Suprapubic skin (tissue), 4 donors: Measurements from ENCODE around the gene CFAP161. TPM values are rescaled to one million over a fixed set of nuclear protein-coding genes. Genes with fewer than 3 reads are reported as not detected.
"Not testable (repeated sequence)": the region's sequence is repeated elsewhere in the genome, so short reads cannot be mapped to it uniquely, and the experiment has no call there.

Experiments
- DNase-seq, 2 donors: peaks; one replicate each; pipeline ENCODE4 v3.0.0-alpha.2; 2019; ENCODE audit warnings: low spot score in 2 of 2
- H3K27ac ChIP-seq: fragments of 200-600 bp; sonication (generic); one replicate; pipeline ENCODE4 v1.5.1; 2019
- H3K27me3 ChIP-seq: fragments of 200-600 bp; sonication (generic); one replicate; pipeline ENCODE4 v1.5.1; 2019
- H3K36me3 ChIP-seq: fragments of 200-600 bp; sonication (generic); one replicate; pipeline ENCODE4 v1.5.1; 2019
- H3K4me1 ChIP-seq: fragments of 200-600 bp; sonication (generic); one replicate; pipeline ENCODE4 v1.5.1; 2019
- H3K4me3 ChIP-seq: fragments of 200-600 bp; sonication (generic); one replicate; pipeline ENCODE4 v1.5.1; 2019; ENCODE audit warnings: mild to moderate bottlenecking
- H3K9me3 ChIP-seq: fragments of 200-600 bp; sonication (generic); one replicate; pipeline ENCODE4 v1.5.1; 2019
- EP300 ChIP-seq: sonication (generic); formaldehyde crosslinking; IDR thresholded peaks from one replicate; pipeline ENCODE4 v1.6.1; 2017; ENCODE audit warnings: antibody characterized with exemption
- POLR2A ChIP-seq, 2 donors: fragments of 450-650 bp; IDR thresholded peaks; one replicate each; pipeline ENCODE4 v1.6.1; 2017; ENCODE audit warnings: antibody characterized with exemption in 2 of 2, mild to moderate bottlenecking in 2 of 2, moderate library complexity in 2 of 2
- POLR2AphosphoS5 ChIP-seq, 3 donors: sonication (generic); formaldehyde crosslinking; IDR thresholded peaks; one replicate each; pipeline ENCODE4 v1.6.1; 2017; ENCODE audit warnings: antibody characterized with exemption in 3 of 3
- WGBS: methylation state at CpG from one replicate; pipeline ENCODE4 v1.1.5; 2018; 5-methylcytosine and 5-hydroxymethylcytosine counted together
- total RNA-seq, 4 donors: library from RNA; depleted of rRNA; stranded (reverse); fragments of >200 nt; gene quantifications; one replicate each; pipeline ENCODE4 v1.1.0, GENCODE V29; 2016
- TF ChIP-seq, protein P1 (sequence below), 2 donors: fragments of 200-600 bp in 1 of 2; fragments of 450-650 bp in 1 of 2; sonication (generic) in 1 of 2; IDR thresholded peaks; one replicate each; pipeline ENCODE4 v1.5.1; 2016 to 2019; ENCODE audit warnings: antibody characterized with exemption in 2 of 2, mild to moderate bottlenecking in 1 of 2, moderate library complexity in 1 of 2

CFAP161 gene
- total RNA-seq, 4 donors from 2014 or later = 2.3 TPM; not detected in 3

DNA sequence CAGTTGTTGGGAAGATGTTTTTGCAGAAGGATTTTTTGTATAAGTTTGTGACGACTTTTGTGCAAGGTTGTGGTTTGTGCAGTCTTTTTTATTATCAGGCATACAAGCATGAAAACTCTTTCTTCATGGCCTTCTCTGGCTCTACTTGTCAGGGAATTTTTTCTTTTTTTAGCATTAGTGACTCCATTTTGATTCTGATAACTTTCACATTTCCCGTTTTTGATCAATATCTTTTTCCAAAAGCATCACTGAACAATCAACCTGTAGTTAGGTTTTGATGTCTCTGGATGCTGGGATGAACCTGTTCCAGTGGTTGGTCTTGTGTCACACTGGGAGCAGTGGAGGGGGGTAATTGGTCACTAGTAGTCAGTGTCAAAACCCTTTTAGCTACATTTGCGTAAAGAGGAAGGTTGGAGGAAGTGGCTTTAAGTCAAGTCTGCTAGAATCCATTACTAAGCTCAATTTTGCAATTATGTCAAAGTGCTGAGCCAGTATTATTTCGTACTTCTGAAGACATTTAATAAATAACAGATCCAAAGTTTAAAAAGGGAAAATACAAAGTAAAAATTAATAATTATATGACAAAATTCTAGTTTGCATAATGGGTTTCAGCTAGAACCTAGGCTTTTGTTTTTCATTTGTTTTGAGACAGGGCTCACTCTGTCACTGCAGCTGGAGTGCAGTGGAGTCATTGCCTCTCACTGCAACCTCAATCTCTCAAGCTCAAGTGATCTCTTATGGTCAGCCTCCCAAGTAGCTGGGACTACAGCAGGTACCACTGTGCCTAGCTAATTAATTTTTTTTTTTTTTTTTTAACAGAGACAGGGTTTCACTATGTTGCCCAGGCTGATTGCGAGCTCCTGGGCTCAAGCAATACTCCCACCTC lies 18.8 kb upstream of the CFAP161 start:
- Histone ChIP-seq H3K36me3 (no peaks in the 10 kb centered on the region), H3K27me3 (peaks cover 11% of the 10 kb centered on the region), H3K9me3 (no peaks in the 10 kb centered on the region), H3K4me1 (peaks cover 13% of the 10 kb centered on the region), H3K27ac (no peak overlapping the region), H3K4me3 (no peak overlapping the region)
- no peak for DNase-seq
- 76% methylated on average over 5 of the region's 5 CpGs for WGBS
- TF ChIP-seq POLR2AphosphoS5 (IDR thresholded peaks at IDR 0.05) (no peak), EP300 (no peak)

DNA sequence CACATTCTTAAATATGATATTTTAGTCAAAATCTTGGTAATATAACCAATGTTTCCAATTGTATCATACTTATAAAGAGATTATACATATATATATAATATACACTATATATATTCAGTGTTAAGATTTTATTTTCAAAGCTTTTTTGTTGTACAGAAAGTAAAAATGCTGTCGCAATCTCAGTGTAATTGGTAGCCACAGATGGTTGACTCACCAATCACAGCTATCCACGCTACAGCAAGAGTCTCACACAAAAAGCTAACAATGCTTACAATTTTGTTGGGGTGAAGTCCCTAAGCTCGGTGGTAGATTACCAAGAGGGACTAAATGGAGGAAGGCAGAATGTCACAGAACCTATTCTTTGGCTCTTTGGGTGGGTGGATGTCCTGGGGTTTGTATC lies 16.9 kb upstream of the CFAP161 start:
- no peaks in the 10 kb centered on the region for H3K36me3 ChIP-seq
- no peak overlapping the region for H3K27ac ChIP-seq
- WGBS = 85% methylated on average over 3 of the region's 3 CpGs
- TF ChIP-seq EP300 = no peak
- no peak for TF ChIP-seq POLR2A (IDR thresholded peaks at IDR 0.05)
- TF ChIP-seq, protein P1, sequence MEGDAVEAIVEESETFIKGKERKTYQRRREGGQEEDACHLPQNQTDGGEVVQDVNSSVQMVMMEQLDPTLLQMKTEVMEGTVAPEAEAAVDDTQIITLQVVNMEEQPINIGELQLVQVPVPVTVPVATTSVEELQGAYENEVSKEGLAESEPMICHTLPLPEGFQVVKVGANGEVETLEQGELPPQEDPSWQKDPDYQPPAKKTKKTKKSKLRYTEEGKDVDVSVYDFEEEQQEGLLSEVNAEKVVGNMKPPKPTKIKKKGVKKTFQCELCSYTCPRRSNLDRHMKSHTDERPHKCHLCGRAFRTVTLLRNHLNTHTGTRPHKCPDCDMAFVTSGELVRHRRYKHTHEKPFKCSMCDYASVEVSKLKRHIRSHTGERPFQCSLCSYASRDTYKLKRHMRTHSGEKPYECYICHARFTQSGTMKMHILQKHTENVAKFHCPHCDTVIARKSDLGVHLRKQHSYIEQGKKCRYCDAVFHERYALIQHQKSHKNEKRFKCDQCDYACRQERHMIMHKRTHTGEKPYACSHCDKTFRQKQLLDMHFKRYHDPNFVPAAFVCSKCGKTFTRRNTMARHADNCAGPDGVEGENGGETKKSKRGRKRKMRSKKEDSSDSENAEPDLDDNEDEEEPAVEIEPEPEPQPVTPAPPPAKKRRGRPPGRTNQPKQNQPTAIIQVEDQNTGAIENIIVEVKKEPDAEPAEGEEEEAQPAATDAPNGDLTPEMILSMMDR (IDR thresholded peaks at IDR 0.05) = no peak
- TF ChIP-seq POLR2AphosphoS5 (IDR thresholded peaks at IDR 0.05) = no peak
- peaks cover 13% of the 10 kb centered on the region for H3K27me3 ChIP-seq
- no peak for DNase-seq
- no peak overlapping the region for H3K4me3 ChIP-seq
- H3K4me1 ChIP-seq = peaks cover 12% of the 10 kb centered on the region
- no peaks in the 10 kb centered on the region for H3K9me3 ChIP-seq

DNA sequence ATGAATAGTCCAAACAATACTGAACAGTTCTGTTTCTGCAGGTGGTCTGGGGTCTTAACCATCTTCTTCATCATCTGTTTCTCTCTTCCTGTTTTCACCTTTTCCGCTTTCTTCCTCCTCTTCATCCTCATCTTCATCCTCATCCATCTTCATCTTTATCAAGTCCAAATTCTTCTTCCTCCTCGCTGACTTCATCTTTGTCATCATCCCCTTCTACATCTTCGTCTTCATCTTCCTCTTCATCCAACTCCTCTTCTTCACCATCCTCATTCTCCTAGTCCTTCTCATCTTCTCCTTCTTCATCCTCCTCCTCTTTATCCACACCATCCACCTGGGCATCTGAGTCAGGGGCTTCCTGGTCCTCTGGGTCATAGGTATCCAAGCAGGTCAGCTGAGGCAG lies 16.5 kb upstream of the CFAP161 start:
- peaks cover 13% of the 10 kb centered on the region for H3K27me3 ChIP-seq
- H3K9me3 ChIP-seq = no peaks in the 10 kb centered on the region
- H3K27ac ChIP-seq = no peak overlapping the region
- H3K4me1 ChIP-seq = peaks cover 8% of the 10 kb centered on the region
- no peak overlapping the region for H3K4me3 ChIP-seq
- H3K36me3 ChIP-seq = no peaks in the 10 kb centered on the region
- no peak for DNase-seq
- WGBS = 81% methylated on average over 3 of the region's 3 CpGs
- TF ChIP-seq EP300 (no peak), POLR2A (IDR thresholded peaks at IDR 0.05) (no peak), POLR2AphosphoS5 (IDR thresholded peaks at IDR 0.05) (no peak)

DNA sequence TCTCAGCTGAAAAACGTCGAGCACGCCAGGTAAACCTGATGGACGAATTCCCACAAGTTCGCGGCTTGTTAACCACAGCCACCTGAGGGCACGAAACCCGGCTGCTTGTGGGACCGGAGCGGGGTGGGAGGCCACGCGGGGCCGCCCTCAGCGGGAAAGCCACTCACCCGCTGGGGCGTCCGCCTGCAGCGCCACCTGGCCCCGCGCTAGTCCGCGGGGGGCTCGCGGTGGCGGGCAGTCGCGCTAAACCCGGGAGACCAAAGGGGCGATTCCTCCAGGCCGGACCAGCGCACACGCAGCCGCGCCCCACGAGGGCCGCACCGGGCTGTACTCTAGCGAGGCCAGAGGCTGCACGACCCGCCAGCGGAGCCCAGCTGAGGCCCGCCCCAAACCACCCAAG lies 15.7 kb upstream of the CFAP161 start:
- Histone ChIP-seq H3K4me3 (no peak overlapping the region), H3K9me3 (no peaks in the 10 kb centered on the region)
- DNase-seq = no peak

DNA sequence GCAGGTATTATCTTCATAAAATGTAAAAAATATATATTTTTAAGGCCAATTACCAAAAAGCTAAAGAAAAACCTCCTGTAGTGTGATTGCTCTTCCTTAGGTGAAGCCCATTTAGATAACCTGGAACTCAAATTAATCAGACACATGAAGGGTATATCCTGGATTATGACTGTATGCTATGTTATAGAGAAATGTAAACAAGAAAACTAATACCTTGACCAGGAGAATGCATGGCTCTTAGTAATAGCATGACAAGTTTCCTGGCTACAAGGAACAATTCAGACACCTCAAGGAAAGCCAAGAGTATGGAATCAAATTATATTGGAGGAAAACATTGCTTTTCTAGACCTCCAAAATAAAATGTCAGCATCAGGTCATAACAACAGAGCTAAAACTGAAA lies 14.0 kb upstream of the CFAP161 start:
- H3K4me3 ChIP-seq = no peak overlapping the region
- no peak for DNase-seq
- H3K27ac ChIP-seq = no peak overlapping the region
- no peak for TF ChIP-seq EP300
- no peak for TF ChIP-seq POLR2AphosphoS5 (IDR thresholded peaks at IDR 0.05)
- TF ChIP-seq, protein P1 (IDR thresholded peaks at IDR 0.05) = no peak
- no peak for TF ChIP-seq POLR2A (IDR thresholded peaks at IDR 0.05)
- H3K9me3 ChIP-seq = no peaks in the 10 kb centered on the region
- H3K36me3 ChIP-seq = no peaks in the 10 kb centered on the region
- H3K27me3 ChIP-seq = peaks cover 20% of the 10 kb centered on the region
- peaks cover 4% of the 10 kb centered on the region for H3K4me1 ChIP-seq

More for the DNA sequence above, 15.7 kb upstream of the CFAP161 start:
- Histone ChIP-seq H3K27ac (no peak overlapping the region), H3K36me3 (no peaks in the 10 kb centered on the region), H3K4me1 (peaks cover 8% of the 10 kb centered on the region), H3K27me3 (peaks cover 13% of the 10 kb centered on the region)
- 45% methylated on average over 34 of the region's 42 CpGs for WGBS
- no peak for TF ChIP-seq EP300
- TF ChIP-seq, protein P1 (IDR thresholded peaks at IDR 0.05) = no peak
- no peak for TF ChIP-seq POLR2A (IDR thresholded peaks at IDR 0.05)
- TF ChIP-seq POLR2AphosphoS5 (IDR thresholded peaks at IDR 0.05) = no peak

DNA sequence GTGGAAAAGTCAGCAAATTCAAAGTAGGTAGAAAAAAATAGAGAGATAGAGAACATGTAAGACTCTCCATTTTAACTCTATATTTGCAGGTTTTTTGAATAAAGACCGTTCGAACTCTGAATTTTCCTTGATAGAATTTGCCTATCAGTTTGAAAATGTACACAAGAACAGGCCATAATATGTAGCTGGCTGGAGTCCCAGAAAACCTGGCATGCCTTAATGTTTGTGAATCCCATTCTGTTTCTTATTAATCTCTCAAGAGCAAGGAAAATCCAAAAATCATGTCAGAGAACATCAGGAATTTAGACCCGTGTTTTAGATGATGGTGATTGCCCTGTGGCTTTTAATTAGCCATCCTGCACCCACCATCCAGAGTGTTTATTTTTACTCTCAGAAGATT lies 7.2 kb upstream of the CFAP161 start:
- no peak overlapping the region for H3K27ac ChIP-seq
- TF ChIP-seq, protein P1 (IDR thresholded peaks at IDR 0.05) = no peak
- TF ChIP-seq EP300 (no peak), POLR2A (IDR thresholded peaks at IDR 0.05) (no peak), POLR2AphosphoS5 (IDR thresholded peaks at IDR 0.05) (no peak)
- H3K27me3 ChIP-seq = peaks cover 6% of the 10 kb centered on the region
- H3K4me1 ChIP-seq = no peaks in the 10 kb centered on the region
- 51% methylated on average over 3 of the region's 3 CpGs for WGBS
- no peak for DNase-seq
- no peak overlapping the region for H3K4me3 ChIP-seq
- H3K36me3 ChIP-seq = no peaks in the 10 kb centered on the region
- H3K9me3 ChIP-seq = no peaks in the 10 kb centered on the region

DNA sequence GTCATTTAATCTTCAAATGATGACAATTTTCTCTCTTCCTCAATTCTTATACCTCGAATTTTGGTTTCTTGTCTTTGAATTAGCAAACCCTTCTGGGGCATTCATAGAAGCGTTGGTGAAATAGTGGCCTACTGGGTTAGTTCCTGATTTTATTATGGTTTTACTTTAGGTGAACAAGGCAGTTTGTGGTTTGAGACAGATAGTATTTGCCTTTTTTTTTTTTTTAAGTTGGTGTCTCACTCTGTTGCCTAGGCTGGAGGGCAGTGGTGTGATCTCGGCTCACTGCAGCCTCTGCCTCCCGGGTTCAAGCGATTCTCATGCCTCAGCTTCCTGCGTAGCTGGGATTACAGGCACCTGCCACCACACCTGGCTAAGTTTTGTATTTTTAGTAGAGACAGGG lies 7.4 kb downstream of the CFAP161 start:
- not testable (repeated sequence) for H3K27me3 ChIP-seq, H3K4me3 ChIP-seq, H3K9me3 ChIP-seq, H3K27ac ChIP-seq, H3K4me1 ChIP-seq, DNase-seq, H3K36me3 ChIP-seq
- 88% methylated on average over 6 of the region's 6 CpGs for WGBS
